ENCODE data around the gene CNPY1.

DNA sequence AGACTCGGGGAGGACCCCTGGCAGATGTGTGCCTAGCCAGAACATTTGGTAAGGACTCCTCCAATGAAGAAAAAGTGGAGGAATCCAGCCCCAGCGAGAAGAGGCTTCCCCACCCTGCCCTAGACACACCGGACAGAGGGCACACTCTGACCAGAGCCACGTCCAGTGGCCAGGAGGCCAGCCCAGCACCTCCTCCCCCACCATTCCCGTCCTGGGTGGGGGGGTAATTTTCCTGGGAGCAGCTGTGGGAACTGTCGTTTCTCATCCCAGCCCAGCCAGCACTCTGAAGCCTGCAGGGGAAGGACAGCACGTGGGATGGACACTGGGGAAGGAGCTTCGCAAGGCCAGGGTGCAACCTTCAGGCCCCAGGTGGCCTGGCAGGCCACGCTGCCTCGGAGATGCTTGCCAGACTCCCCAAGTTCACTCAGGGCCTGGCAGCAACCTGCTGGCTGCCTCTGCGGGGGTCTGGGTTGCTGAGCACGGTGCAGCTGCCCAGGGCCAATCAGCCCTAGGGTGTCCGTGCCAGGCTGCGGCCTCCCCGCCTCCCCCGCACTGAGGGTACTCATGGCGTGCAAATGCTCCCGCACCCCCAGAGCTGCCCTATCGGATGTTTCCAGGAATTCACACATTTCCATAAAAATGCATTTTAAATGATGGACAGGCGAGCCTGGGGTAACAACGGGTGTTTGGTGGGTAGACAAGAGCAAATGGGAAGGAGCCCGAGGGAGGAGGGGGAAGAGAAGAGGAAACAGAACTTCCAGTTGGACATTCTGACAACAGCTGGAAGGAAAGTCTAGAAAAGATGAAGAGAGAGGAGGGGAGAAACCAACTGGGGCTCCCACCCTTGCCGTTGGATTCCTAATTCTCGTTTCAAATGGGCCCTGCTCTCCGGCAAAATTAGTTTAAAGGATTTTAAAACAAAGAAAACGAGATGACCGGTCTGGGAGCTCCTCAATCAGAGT, 90.3 kb downstream of the CNPY1 start:
- TF ChIP-seq, protein P1, sequence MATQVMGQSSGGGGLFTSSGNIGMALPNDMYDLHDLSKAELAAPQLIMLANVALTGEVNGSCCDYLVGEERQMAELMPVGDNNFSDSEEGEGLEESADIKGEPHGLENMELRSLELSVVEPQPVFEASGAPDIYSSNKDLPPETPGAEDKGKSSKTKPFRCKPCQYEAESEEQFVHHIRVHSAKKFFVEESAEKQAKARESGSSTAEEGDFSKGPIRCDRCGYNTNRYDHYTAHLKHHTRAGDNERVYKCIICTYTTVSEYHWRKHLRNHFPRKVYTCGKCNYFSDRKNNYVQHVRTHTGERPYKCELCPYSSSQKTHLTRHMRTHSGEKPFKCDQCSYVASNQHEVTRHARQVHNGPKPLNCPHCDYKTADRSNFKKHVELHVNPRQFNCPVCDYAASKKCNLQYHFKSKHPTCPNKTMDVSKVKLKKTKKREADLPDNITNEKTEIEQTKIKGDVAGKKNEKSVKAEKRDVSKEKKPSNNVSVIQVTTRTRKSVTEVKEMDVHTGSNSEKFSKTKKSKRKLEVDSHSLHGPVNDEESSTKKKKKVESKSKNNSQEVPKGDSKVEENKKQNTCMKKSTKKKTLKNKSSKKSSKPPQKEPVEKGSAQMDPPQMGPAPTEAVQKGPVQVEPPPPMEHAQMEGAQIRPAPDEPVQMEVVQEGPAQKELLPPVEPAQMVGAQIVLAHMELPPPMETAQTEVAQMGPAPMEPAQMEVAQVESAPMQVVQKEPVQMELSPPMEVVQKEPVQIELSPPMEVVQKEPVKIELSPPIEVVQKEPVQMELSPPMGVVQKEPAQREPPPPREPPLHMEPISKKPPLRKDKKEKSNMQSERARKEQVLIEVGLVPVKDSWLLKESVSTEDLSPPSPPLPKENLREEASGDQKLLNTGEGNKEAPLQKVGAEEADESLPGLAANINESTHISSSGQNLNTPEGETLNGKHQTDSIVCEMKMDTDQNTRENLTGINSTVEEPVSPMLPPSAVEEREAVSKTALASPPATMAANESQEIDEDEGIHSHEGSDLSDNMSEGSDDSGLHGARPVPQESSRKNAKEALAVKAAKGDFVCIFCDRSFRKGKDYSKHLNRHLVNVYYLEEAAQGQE (IDR thresholded peaks at IDR 0.05; ENCODE audit: insufficient replicate concordance, low read depth), result no peak
- TF ChIP-seq, protein P2, sequence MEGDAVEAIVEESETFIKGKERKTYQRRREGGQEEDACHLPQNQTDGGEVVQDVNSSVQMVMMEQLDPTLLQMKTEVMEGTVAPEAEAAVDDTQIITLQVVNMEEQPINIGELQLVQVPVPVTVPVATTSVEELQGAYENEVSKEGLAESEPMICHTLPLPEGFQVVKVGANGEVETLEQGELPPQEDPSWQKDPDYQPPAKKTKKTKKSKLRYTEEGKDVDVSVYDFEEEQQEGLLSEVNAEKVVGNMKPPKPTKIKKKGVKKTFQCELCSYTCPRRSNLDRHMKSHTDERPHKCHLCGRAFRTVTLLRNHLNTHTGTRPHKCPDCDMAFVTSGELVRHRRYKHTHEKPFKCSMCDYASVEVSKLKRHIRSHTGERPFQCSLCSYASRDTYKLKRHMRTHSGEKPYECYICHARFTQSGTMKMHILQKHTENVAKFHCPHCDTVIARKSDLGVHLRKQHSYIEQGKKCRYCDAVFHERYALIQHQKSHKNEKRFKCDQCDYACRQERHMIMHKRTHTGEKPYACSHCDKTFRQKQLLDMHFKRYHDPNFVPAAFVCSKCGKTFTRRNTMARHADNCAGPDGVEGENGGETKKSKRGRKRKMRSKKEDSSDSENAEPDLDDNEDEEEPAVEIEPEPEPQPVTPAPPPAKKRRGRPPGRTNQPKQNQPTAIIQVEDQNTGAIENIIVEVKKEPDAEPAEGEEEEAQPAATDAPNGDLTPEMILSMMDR (IDR thresholded peaks at IDR 0.05; ENCODE audit: insufficient read depth, low read length), result no peak
